Spleen (tissue), 11 donors: Measurements from ENCODE around the gene ARHGEF10L. TPM values are rescaled to one million over a fixed set of nuclear protein-coding genes. Genes with fewer than 3 reads are reported as not detected.

Source experiments
- DNase-seq: peaks from one replicate; pipeline ENCODE4 v3.0.0-alpha.2; 2020
- H3K27ac ChIP-seq, 8 donors: fragments of 200-600 bp; sonication (generic) in 7 of 8; 1 replicate in 4 of 8; 2 replicates in 4 of 8; pipeline versions ENCODE4 v1.5.0 to v1.8.0; 2016 to 2021; ENCODE audit warnings: inconsistent platforms in 4 of 8, mild to moderate bottlenecking in 4 of 8, moderate library complexity in 1 of 8
- H3K27me3 ChIP-seq, 7 donors: fragments of 200-600 bp; sonication (generic) in 6 of 7; replicated peaks in 1 of 7; 1 replicate in 4 of 7; 2 replicates in 3 of 7; pipeline versions ENCODE4 v1.5.0 to v1.8.0; 2016 to 2021; ENCODE audit warnings: inconsistent platforms in 3 of 7, mild to moderate bottlenecking in 1 of 7
- H3K36me3 ChIP-seq, 6 donors: fragments of 200-600 bp; sonication (generic) in 5 of 6; 1 replicate in 4 of 6; 2 replicates in 2 of 6; pipeline versions ENCODE4 v1.5.0 to v1.8.0; 2016 to 2021; ENCODE audit warnings: inconsistent platforms in 2 of 6
- H3K4me1 ChIP-seq, 6 donors: fragments of 200-600 bp; sonication (generic) in 5 of 6; 1 replicate in 3 of 6; 2 replicates in 3 of 6; pipeline versions ENCODE4 v1.5.0 to v1.8.0; 2016 to 2021; ENCODE audit warnings: inconsistent platforms in 3 of 6
- H3K4me3 ChIP-seq, 8 donors: fragments of 200-600 bp; sonication (generic) in 7 of 8; 1 replicate in 4 of 8; 2 replicates in 4 of 8; pipeline versions ENCODE4 v1.5.0 to v1.8.0; 2016 to 2021; ENCODE audit warnings: inconsistent platforms in 4 of 8, mild to moderate bottlenecking in 4 of 8, moderate library complexity in 2 of 8
- H3K9me3 ChIP-seq, 8 donors: fragments of 200-600 bp; sonication (generic) in 7 of 8; 1 replicate in 4 of 8; 2 replicates in 4 of 8; pipeline versions ENCODE4 v1.5.0 to v1.8.0; 2016 to 2021; ENCODE audit warnings: inconsistent platforms in 4 of 8
- CTCF ChIP-seq, 11 experiments: fragments of 200-600 bp in 7 of 11; fragments of 450-650 bp in 4 of 11; sonication (generic) in 4 of 11; IDR thresholded peaks in 8 of 11; conservative IDR thresholded peaks in 3 of 11; 1 replicate in 7 of 11; 2 replicates in 4 of 11; pipeline versions ENCODE4 v1.4.0 to v1.8.0; 2016 to 2021; ENCODE audit warnings: antibody characterized with exemption in 11 of 11, inconsistent platforms in 4 of 11, mild to moderate bottlenecking in 1 of 11
- POLR2A ChIP-seq, 3 donors: fragments of 450-650 bp; IDR thresholded peaks; one replicate each; pipeline ENCODE4 v1.5.1; 2017; ENCODE audit warnings: antibody characterized with exemption in 3 of 3, mild to moderate bottlenecking in 1 of 3
- POLR2AphosphoS5 ChIP-seq, 3 donors: sonication (generic); formaldehyde crosslinking; IDR thresholded peaks; one replicate each; pipeline ENCODE4 v1.5.1; 2017; ENCODE audit warnings: antibody characterized with exemption in 3 of 3
- WGBS, 5 donors: extraction: QIAGEN DNeasy Blood & Tissue Kit in 3 of 5; methylation state at CpG; one replicate each; pipeline versions ENCODE4 v1.1.5 to v1.1.7; 2013 to 2018; 5-methylcytosine and 5-hydroxymethylcytosine counted together
- intact Hi-C: fragments of 100-400 bp; cut with DNase I; formaldehyde crosslinking; loops from one replicate; pipeline ENCODE4 v1.15.0; 2023; ENCODE audit warnings: low total_unique reads
- polyA plus RNA-seq, 3 donors: library from polyadenylated mRNA; stranded (reverse); fragments of 200-250 nt; gene quantifications; one replicate each; pipeline ENCODE4 v1.2.1, GENCODE V29; 2013
- total RNA-seq, 7 donors: library from RNA; depleted of rRNA in 3 of 7; stranded (reverse); fragments of >200 nt in 3 of 7; fragmentation: NEBNext Ultra II Directional in 4 of 7; extraction: Animal tissue kit (Norgen Biotek cat#: 25700) in 4 of 7; gene quantifications; one replicate each; pipeline versions ENCODE4 v1.1.0 to v1.2.1, GENCODE V29; 2016 to 2021
- donor health status: healthy with polysubstance abuse.
- donor health status: DM: no; HTN: no; CAD: no; lungs with moderate emphysema.
- donor health status: DM: no; HTN: no; CAD: no.
- donor health status: Bipolar disorder and iron deficiency.
- donor health status: healthy.
- donor health status: DM: no; HTN: no; CAD: no.
- donor health status: DM: yes; HTN: yes; CAD: no.

The ARHGEF10L gene
- total and polyA plus RNA-seq, 10 donors: 10.0 to 40.9 (median 21.4) TPM

- no peak for DNase-seq
- TF ChIP-seq POLR2AphosphoS5 (IDR thresholded peaks at IDR 0.05): no peak
- no peak for TF ChIP-seq POLR2A (IDR thresholded peaks at IDR 0.05)
- no peak for TF ChIP-seq CTCF (IDR thresholded peaks at IDR 0.05 in 8 of 11, conservative IDR thresholded peaks at IDR 0.05 in 3 of 11)
- Histone ChIP-seq H3K4me1 (peaks cover 0 to 2% (median 0%) of the 10 kb centered on the region in 6 donors), H3K9me3 (no peaks in the 10 kb centered on the region), H3K27ac (no peak overlapping the region), H3K4me3 (no peak overlapping the region), H3K36me3 (peaks cover 0 to 12% (median 3%) of the 10 kb centered on the region in 6 donors), H3K27me3 (peaks cover 0 to 5% (median 0%) of the 10 kb centered on the region in 7 donors)
- WGBS, 5 donors: 72 to 86% (median 78%) methylated on average over 16 to 21 of the region's 21 CpGs
- intact Hi-C loops: no loop called here
Observed at GRCh38 chr1:17700945-17701810, 161.7 kb downstream of the ARHGEF10L start.

GRCh38 chr1:17704176-17704575, 164.7 kb downstream of the ARHGEF10L start:
- DNase-seq: no peak
- H3K9me3 ChIP-seq: no peaks in the 10 kb centered on the region
- H3K27me3 ChIP-seq: peaks cover 0 to 6% (median 0%) of the 10 kb centered on the region in 7 donors
- WGBS, 5 donors: 80 to 89% (median 86%) methylated on average over 7 of the region's 7 CpGs
- no peaks in the 10 kb centered on the region for H3K4me1 ChIP-seq
- no peak for TF ChIP-seq POLR2A (IDR thresholded peaks at IDR 0.05)
- TF ChIP-seq CTCF (IDR thresholded peaks at IDR 0.05 in 8 of 11, conservative IDR thresholded peaks at IDR 0.05 in 3 of 11): no peak
- TF ChIP-seq POLR2AphosphoS5 (IDR thresholded peaks at IDR 0.05): no peak
- H3K4me3 ChIP-seq: no peak overlapping the region
- intact Hi-C loops: no loop called here
- H3K36me3 ChIP-seq: no peaks in the 10 kb centered on the region
- no peak overlapping the region for H3K27ac ChIP-seq

GRCh38 chr1:17706445-17706844, 166.9 kb downstream of the ARHGEF10L start:
- TF ChIP-seq POLR2AphosphoS5 (IDR thresholded peaks at IDR 0.05) (no peak), CTCF (IDR thresholded peaks at IDR 0.05 in 8 of 11, conservative IDR thresholded peaks at IDR 0.05 in 3 of 11) (no peak), POLR2A (IDR thresholded peaks at IDR 0.05) (no peak)
- WGBS, 5 donors: 69 to 79% (median 77%) methylated on average over 10 of the region's 10 CpGs
- Histone ChIP-seq H3K9me3 (peaks cover 0 to 10% (median 2%) of the 10 kb centered on the region in 8 donors), H3K36me3 (no peaks in the 10 kb centered on the region), H3K27ac (no peak overlapping the region), H3K4me3 (no peak overlapping the region), H3K4me1 (no peaks in the 10 kb centered on the region), H3K27me3 (peaks cover 0 to 14% (median 0%) of the 10 kb centered on the region in 7 donors)
- intact Hi-C loops: no loop called here
- DNase-seq: no peak

- 79 to 96% (median 90%) methylated on average over 3 of the region's 3 CpGs for whole genome bisulfite sequencing, 5 donors
- Histone ChIP-seq H3K4me1 (no peaks in the 10 kb centered on the region), H3K27me3 (peaks cover 0 to 14% (median 0%) of the 10 kb centered on the region in 7 donors), H3K36me3 (no peaks in the 10 kb centered on the region), H3K4me3 (no peak overlapping the region), H3K9me3 (peaks cover 0 to 12% (median 2%) of the 10 kb centered on the region in 8 donors), H3K27ac (no peak overlapping the region)
- TF ChIP-seq CTCF (IDR thresholded peaks at IDR 0.05 in 8 of 11, conservative IDR thresholded peaks at IDR 0.05 in 3 of 11) (no peak), POLR2AphosphoS5 (IDR thresholded peaks at IDR 0.05) (no peak), POLR2A (IDR thresholded peaks at IDR 0.05) (no peak)
- intact Hi-C loops: no loop called here
- DNase-seq: no peak
Observed at GRCh38 chr1:17709981-17710380, 170.5 kb downstream of the ARHGEF10L start.
